ENCODE measurements around the gene KDELR3. TPM values are rescaled to one million over a fixed set of nuclear protein-coding genes. Genes with fewer than 3 reads are reported as not detected.
"Not testable (repeated sequence)": the region's sequence is repeated elsewhere in the genome, so short reads cannot be mapped to it uniquely, and the experiment has no call there.

Gene KDELR3
- total RNA-seq, 2 experiments from 2014 or later, result 0.38 to 0.55 TPM

GRCh38 chr22:38454353-38455075 lies 13.4 kb upstream of the KDELR3 start:
- ChIA-PET POLR2A (no interaction called here), CTCF (interaction anchor here (1.7 kb wide), 1 partner anchor 118 kb away, joined by 3 read pairs; no protein-coding TSS in a partner anchor)

- POLR2A ChIA-PET, result no interaction called here
- CTCF ChIA-PET, result no interaction called here
These were observed 12.8 kb upstream of the KDELR3 start, which contains the start of gene KCNJ4 for GRCh38 chr22:38455076-38455529. Gene KCNJ4, minus strand, starts transcription at chr22:38455199. Its CDS starts 27,067 bp downstream, at chr22:38428132.

GRCh38 chr22:38455530-38456271 lies 12.2 kb upstream of the KDELR3 start:
- ChIA-PET CTCF (no interaction called here), POLR2A (no interaction called here)

- POLR2A ChIA-PET, result no interaction called here
- CTCF ChIA-PET, result no interaction called here
These were observed 11.5 kb upstream of the KDELR3 start for GRCh38 chr22:38456272-38456835.

- POLR2A ChIA-PET, result no interaction called here
- CTCF ChIA-PET, result no interaction called here
These were observed 10.8 kb upstream of the KDELR3 start for GRCh38 chr22:38456841-38457699.

- CTCF ChIA-PET, result no interaction called here
- POLR2A ChIA-PET, result no interaction called here
These were observed 7.5 kb upstream of the KDELR3 start for GRCh38 chr22:38460426-38460840.

GRCh38 chr22:38461057-38461413 lies 6.9 kb upstream of the KDELR3 start:
- CTCF ChIA-PET, result no interaction called here
- POLR2A ChIA-PET, result no interaction called here

GRCh38 chr22:38461414-38462081 lies 6.3 kb upstream of the KDELR3 start:
- ChIA-PET CTCF (interaction anchor here (0.9 to 1.5 kb wide), 3 partner anchors 27 to 189 kb away, joined by 3 read pairs; no protein-coding TSS in a partner anchor), POLR2A (interaction anchor here (0.7 kb wide), 1 partner anchor 578 kb away, joined by 3 read pairs; no protein-coding TSS in a partner anchor)

- ChIA-PET CTCF (interaction anchor here (1.3 to 1.5 kb wide), 2 partner anchors 18 to 28 kb away, joined by 3 to 4 read pairs; no protein-coding TSS in a partner anchor), POLR2A (no interaction called here)
These were observed 4.7 kb upstream of the KDELR3 start for GRCh38 chr22:38462960-38463784.

- ChIA-PET CTCF (interaction anchor here (0.7 kb wide), 3 partner anchors 49 to 474 kb away, joined by 3 read pairs; no protein-coding TSS in a partner anchor), POLR2A (interaction anchor here (0.7 kb wide), 1 partner anchor 185 kb away, joined by 3 read pairs; no protein-coding TSS in a partner anchor)
These were observed 2.8 kb upstream of the KDELR3 start for GRCh38 chr22:38464992-38465672.

GRCh38 chr22:38465673-38466490 lies 2.0 kb upstream of the KDELR3 start:
- ChIA-PET CTCF (no interaction called here), POLR2A (no interaction called here)

- POLR2A ChIA-PET, result no interaction called here
- CTCF ChIA-PET, result interaction anchor here (1.3 kb wide), 1 partner anchor 54 kb away, joined by 3 read pairs; no protein-coding TSS in a partner anchor
These were observed 425 bp upstream of the KDELR3 start for GRCh38 chr22:38467438-38467903.

GRCh38 chr22:38468443-38469305 lies 778 bp downstream of the KDELR3 start:
- POLR2A ChIA-PET, result no interaction called here
- CTCF ChIA-PET, result interaction anchor here (1.1 to 1.3 kb wide), 2 partner anchors 11 to 56 kb away, joined by 3 read pairs; no protein-coding TSS in a partner anchor

GRCh38 chr22:38469306-38469781 lies 1.4 kb downstream of the KDELR3 start:
- ChIA-PET CTCF (interaction anchor here (0.7 to 1.1 kb wide), 2 partner anchors 10 to 76 kb away, joined by 3 read pairs; no protein-coding TSS in a partner anchor), POLR2A (no interaction called here)

- POLR2A ChIA-PET, CTCF ChIA-PET: not testable (repeated sequence)
These were observed 2.3 kb downstream of the KDELR3 start for GRCh38 chr22:38470179-38470578.
